IMR-90 (cell line): Measurements from ENCODE around the gene DIP2C. TPM values are rescaled to one million over a fixed set of nuclear protein-coding genes. Genes with fewer than 3 reads are reported as not detected.

ENCODE experiments used
- ATAC-seq: fragments of 200-7000 bp; cut with Tn5 transposase; 2 replicates; pipeline ENCODE4 v1.9.1; 2020; ENCODE audit warnings: low read depth, mild to moderate bottlenecking, moderate library complexity
- BruUV-seq: library from RNA; stranded (reverse); fragments of 400-500 nt; replicated peaks from 2 replicates; lab custom pipeline; 2021; lab: Mats Ljungman, UMichigan
- CTCF ChIA-PET: fragments of 300-600 bp; formaldehyde crosslinking; extraction: SDS; loops from one replicate; lab custom pipeline; 2021; ENCODE audit warnings: antibody characterized with exemption; lab: Yijun Ruan, JAX
- POLR2A ChIA-PET: fragments of 300-600 bp; sonication (Branson Sonifier 250); formaldehyde crosslinking; loops from one replicate; lab custom pipeline; 2022; ENCODE audit warnings: antibody characterized with exemption; ENCODE audit not compliant: unreplicated experiment; lab: Charles Lee
- DNase-seq: peaks from one replicate; pipeline ENCODE4 v3.0.0; 2013
- H2AFZ ChIP-seq: replicated peaks from 2 replicates; pipeline ENCODE3; 2013; ENCODE audit warnings: low read length, mild to moderate bottlenecking; ENCODE audit not compliant: poor library complexity
- H2AK5ac ChIP-seq: 2 replicates; pipeline ENCODE4 v1.6.1; 2013; ENCODE audit warnings: low read depth, low read length, inconsistent platforms
- H2AK9ac ChIP-seq: replicated peaks from 2 replicates; pipeline ENCODE3; 2013; ENCODE audit warnings: mild to moderate bottlenecking, low read depth, low read length, moderate library complexity; ENCODE audit not compliant: poor library complexity
- H2BK120ac ChIP-seq: 2 replicates; pipeline ENCODE4 v1.6.1; 2013; ENCODE audit warnings: low read depth, low read length, inconsistent platforms
- H2BK15ac ChIP-seq: 3 replicates; pipeline ENCODE4 v1.6.1; 2013; ENCODE audit warnings: low read depth, low read length, inconsistent platforms
- H2BK20ac ChIP-seq: 2 replicates; pipeline ENCODE4 v1.6.1; 2013; ENCODE audit warnings: low read depth, mild to moderate bottlenecking, inconsistent platforms, low read length, moderate library complexity
- H2BK5ac ChIP-seq: 2 replicates; pipeline ENCODE4 v1.6.1; 2013; ENCODE audit warnings: mild to moderate bottlenecking, low read depth, low read length, inconsistent platforms; ENCODE audit not compliant: poor library complexity, severe bottlenecking
- H3K14ac ChIP-seq: replicated peaks from 2 replicates; pipeline ENCODE4 v1.6.1; 2013; ENCODE audit warnings: low read depth, low read length, inconsistent platforms
- H3K18ac ChIP-seq: 2 replicates; pipeline ENCODE4 v1.6.1; 2013; ENCODE audit warnings: low read depth, low read length, control low read depth
- H3K23ac ChIP-seq: 2 replicates; pipeline ENCODE4 v1.6.1; 2013; ENCODE audit warnings: low read depth, low read length, inconsistent platforms
- H3K27ac ChIP-seq: 2 replicates; pipeline ENCODE4 v1.5.1; 2013; ENCODE audit warnings: mild to moderate bottlenecking, control low read depth, low read length; ENCODE audit not compliant: insufficient read depth
- H3K27me3 ChIP-seq: 2 replicates; pipeline ENCODE4 v1.6.1; 2013; ENCODE audit warnings: low read length; ENCODE audit not compliant: control insufficient read depth, insufficient read depth
- H3K36me3 ChIP-seq: 2 replicates; pipeline ENCODE4 v1.6.1; 2013; ENCODE audit warnings: low read length, mixed read lengths; ENCODE audit not compliant: control insufficient read depth, insufficient read depth
- H3K4ac ChIP-seq: 2 replicates; pipeline ENCODE4 v1.6.1; 2013; ENCODE audit warnings: low read depth, low read length, inconsistent platforms
- H3K4me1 ChIP-seq: 2 replicates; pipeline ENCODE4 v1.6.1; 2013; ENCODE audit warnings: low read length, mixed read lengths; ENCODE audit not compliant: control insufficient read depth, insufficient read depth
- H3K4me2 ChIP-seq: 2 replicates; pipeline ENCODE4 v1.6.1; 2013; ENCODE audit warnings: low read depth, mild to moderate bottlenecking, control low read depth, low read length, moderate library complexity
- H3K4me3 ChIP-seq: 2 replicates; pipeline ENCODE4 v1.5.1; 2013; ENCODE audit warnings: low read depth, mild to moderate bottlenecking, control low read depth, low read length, moderate library complexity; ENCODE audit not compliant: insufficient read depth
- H3K56ac ChIP-seq: 2 replicates; pipeline ENCODE4 v1.6.1; 2013; ENCODE audit warnings: low read length, inconsistent platforms; ENCODE audit not compliant: insufficient read depth; ENCODE audit errors: extremely low read depth
- H3K79me1 ChIP-seq, 2 experiments: 2 replicates each; pipeline ENCODE4 v1.6.1; 2013; ENCODE audit warnings: low read length in 2 of 2, inconsistent platforms in 1 of 2, low read depth in 1 of 2
- H3K9ac ChIP-seq: 2 replicates; pipeline ENCODE4 v1.6.1; 2013; ENCODE audit warnings: low read depth, low read length, control low read depth
- H3K9me1 ChIP-seq: 2 replicates; pipeline ENCODE4 v1.6.1; 2013; ENCODE audit warnings: low read length, inconsistent platforms; ENCODE audit not compliant: insufficient read depth
- H3K9me3 ChIP-seq: 2 replicates; pipeline ENCODE4 v1.6.1; 2013; ENCODE audit warnings: low read length; ENCODE audit not compliant: control insufficient read depth, insufficient read depth
- H4K20me1 ChIP-seq: 2 replicates; pipeline ENCODE4 v1.6.1; 2013; ENCODE audit warnings: low read length, inconsistent platforms; ENCODE audit not compliant: insufficient read depth
- H4K5ac ChIP-seq: 2 replicates; pipeline ENCODE4 v1.6.1; 2013; ENCODE audit warnings: mild to moderate bottlenecking, low read depth, low read length, control low read depth
- H4K8ac ChIP-seq, 2 experiments: 2 replicates each; pipeline ENCODE4 v1.6.1; 2013; ENCODE audit warnings: low read depth in 2 of 2, low read length in 2 of 2, control low read depth in 1 of 2, inconsistent platforms in 1 of 2
- H4K91ac ChIP-seq: 2 replicates; pipeline ENCODE4 v1.6.1; 2013; ENCODE audit warnings: low read depth, low read length, inconsistent platforms; ENCODE audit not compliant: insufficient read depth
- BHLHE40 ChIP-seq: fragments of 150-350 bp; IDR thresholded peaks from 2 replicates; pipeline ENCODE4 v1.6.1; 2016; ENCODE audit warnings: mild to moderate bottlenecking, low read depth, low read length
- CEBPB ChIP-seq: IDR thresholded peaks from 2 replicates; pipeline ENCODE4 v1.6.1; 2012; ENCODE audit warnings: low read depth, low read length, improper control_type of control experiment
- CHD1 ChIP-seq: IDR thresholded peaks from 2 replicates; pipeline ENCODE4 v1.6.1; 2012; ENCODE audit warnings: low read depth, low read length, improper control_type of control experiment
- FOS ChIP-seq: fragments of 150-350 bp; IDR thresholded peaks from 2 replicates; pipeline ENCODE4 v1.6.1; 2016; ENCODE audit warnings: low read depth, low read length
- MAFK ChIP-seq: IDR thresholded peaks from 2 replicates; pipeline ENCODE4 v1.6.1; 2012; ENCODE audit warnings: low read depth, low read length, improper control_type of control experiment
- MAZ ChIP-seq: IDR thresholded peaks from 2 replicates; pipeline ENCODE4 v1.6.1; 2012; ENCODE audit warnings: low read depth, mild to moderate bottlenecking, low read length, improper control_type of control experiment, moderate library complexity, borderline replicate concordance
- MXI1 ChIP-seq: IDR thresholded peaks from 2 replicates; pipeline ENCODE4 v1.6.1; 2012; ENCODE audit warnings: low read depth, mild to moderate bottlenecking, low read length, moderate library complexity, borderline replicate concordance
- NFE2L2 ChIP-seq: fragments of 150-350 bp; IDR thresholded peaks from 2 replicates; pipeline ENCODE4 v1.6.1; 2016; ENCODE audit warnings: low read depth, mild to moderate bottlenecking, low read length
- POLR2A ChIP-seq: IDR thresholded peaks from 2 replicates; pipeline ENCODE4 v1.6.1; 2012; ENCODE audit warnings: mild to moderate bottlenecking, low read depth, low read length
- WGBS, 2 experiments: methylation state at CpG; one replicate each; pipeline versions ENCODE4 v1.1.5 to v1.1.7; 2013; ENCODE audit warnings: missing lambda C conversion rate in 2 of 2; ENCODE audit not compliant: insufficient read length in 1 of 2; ENCODE audit errors: extremely low coverage in 2 of 2; 5-methylcytosine and 5-hydroxymethylcytosine counted together
- dilution Hi-C: fragments of 300-500 bp; cut with HindIII; formaldehyde crosslinking; loops from one replicate; pipeline ENCODE4 v1.14.3; 2018; ENCODE audit warnings: low sequenced_read_pairs; ENCODE audit not compliant: unreplicated experiment
- in situ Hi-C: fragments of 300-500 bp; cut with MboI; formaldehyde crosslinking; loops from 3 replicates; pipeline ENCODE4 v1.14.3; 2019; ENCODE audit warnings: low sequenced_read_pairs, inconsistent platforms, mixed read lengths
- intact Hi-C: fragments of 100-400 bp; cut with micrococcal nuclease; formaldehyde crosslinking; loops from 2 replicates; pipeline ENCODE4 v1.10.0; 2022
- polyA plus RNA-seq, 3 experiments: library from polyadenylated mRNA; depleted of rRNA; stranded (reverse); fragments of >200 nt; gene quantifications; 2 replicates each; pipeline ENCODE4 v1.2.3, GENCODE V29; 2012; ENCODE audit warnings: low replicate concordance in 1 of 3
- total RNA-seq: library from RNA; depleted of rRNA; stranded (reverse); fragments of >200 nt; gene quantifications from 2 replicates; pipeline ENCODE4 v1.2.3, GENCODE V29; 2012
- TF ChIP-seq, protein P1 (sequence below): fragments of 150-350 bp; IDR thresholded peaks from 2 replicates; pipeline ENCODE4 v1.6.1; 2017; ENCODE audit warnings: mild to moderate bottlenecking, antibody characterized with exemption, low read length, low read depth
- TF ChIP-seq, protein P2 (sequence below): conservative IDR thresholded peaks from 2 replicates; pipeline ENCODE4 v1.5.1; 2012; ENCODE audit warnings: mild to moderate bottlenecking, low read depth, low read length, improper control_type of control experiment
- TF ChIP-seq, protein P3 (sequence below): fragments of 150-350 bp; IDR thresholded peaks from 2 replicates; pipeline ENCODE4 v1.6.1; 2016; ENCODE audit warnings: low read depth, mild to moderate bottlenecking, low read length, moderate library complexity, borderline replicate concordance

Gene DIP2C
- total and polyA plus RNA-seq, 2 of the 4 experiments (the other 2 are of a cell fraction): 8.6 to 17.3 TPM

DNA sequence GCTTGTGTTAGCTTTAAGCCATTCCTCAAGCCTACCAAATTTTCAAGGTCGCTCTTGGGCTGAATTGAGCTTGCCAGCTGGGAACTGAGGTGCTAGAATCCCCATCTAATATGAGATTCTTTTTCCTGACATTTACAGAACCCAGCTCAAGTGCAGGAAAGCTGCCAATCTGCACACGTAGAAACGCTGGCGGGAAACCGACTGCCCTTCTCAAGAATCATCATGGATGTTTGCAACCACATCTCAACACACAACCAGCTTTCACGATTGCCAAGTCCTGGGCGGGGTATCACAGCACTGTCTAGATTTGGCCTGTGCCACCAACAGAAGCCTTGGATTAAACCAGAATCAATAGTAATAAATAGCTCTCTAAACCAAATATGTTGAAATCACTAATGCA, 203.7 kb downstream of the DIP2C start:
- Histone ChIP-seq H4K8ac (no peak overlapping the region), H3K56ac (no peak overlapping the region), H2AFZ (no peak overlapping the region), H3K27ac (no peak overlapping the region), H3K4me2 (no peak overlapping the region), H3K9me1 (peaks cover 23% of the 10 kb centered on the region), H3K27me3 (no peaks in the 10 kb centered on the region), H3K18ac (no peak overlapping the region), H2BK120ac (no peak overlapping the region), H4K20me1 (peaks cover 67% of the 10 kb centered on the region), H3K14ac (no peak overlapping the region), H4K91ac (no peak overlapping the region), H2BK20ac (no peak overlapping the region), H3K4ac (no peak overlapping the region), H3K9me3 (no peaks in the 10 kb centered on the region), H3K4me3 (no peak overlapping the region), H2AK9ac (no peak overlapping the region), H3K9ac (no peak overlapping the region), H3K36me3 (peaks cover 19% of the 10 kb centered on the region), H4K5ac (no peak overlapping the region), H3K23ac (peak overlapping the region; percentile 21), H2BK15ac (no peak overlapping the region), H2BK5ac (no peak overlapping the region), H3K79me1 (peaks cover 41 to 76% of the 10 kb centered on the region in 2 experiments), H3K4me1 (peaks cover 7% of the 10 kb centered on the region; the same call in 1 of the 2 replicates), H2AK5ac (no peak overlapping the region)
- dilution Hi-C loops (no loop called here), in situ Hi-C loops (no loop called here), intact Hi-C loops (no loop called here)
- ChIA-PET POLR2A (no interaction called here), CTCF (no interaction called here)
- 89% methylated on average over 4 of the region's 7 CpGs; no CpG with 5 or more reads in 1 of the 2 experiments for WGBS, 2 experiments
- ATAC-seq: no peak
- BruUV-seq: no TSS peak
- no peak for DNase-seq
- TF ChIP-seq MAZ (no peak), POLR2A (no peak), CEBPB (no peak), NFE2L2 (no peak), MAFK (no peak), FOS (no peak), MXI1 (no peak), BHLHE40 (no peak), CHD1 (no peak)
- TF ChIP-seq, protein P1, sequence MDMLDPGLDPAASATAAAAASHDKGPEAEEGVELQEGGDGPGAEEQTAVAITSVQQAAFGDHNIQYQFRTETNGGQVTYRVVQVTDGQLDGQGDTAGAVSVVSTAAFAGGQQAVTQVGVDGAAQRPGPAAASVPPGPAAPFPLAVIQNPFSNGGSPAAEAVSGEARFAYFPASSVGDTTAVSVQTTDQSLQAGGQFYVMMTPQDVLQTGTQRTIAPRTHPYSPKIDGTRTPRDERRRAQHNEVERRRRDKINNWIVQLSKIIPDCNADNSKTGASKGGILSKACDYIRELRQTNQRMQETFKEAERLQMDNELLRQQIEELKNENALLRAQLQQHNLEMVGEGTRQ: no peak
- TF ChIP-seq, protein P2, sequence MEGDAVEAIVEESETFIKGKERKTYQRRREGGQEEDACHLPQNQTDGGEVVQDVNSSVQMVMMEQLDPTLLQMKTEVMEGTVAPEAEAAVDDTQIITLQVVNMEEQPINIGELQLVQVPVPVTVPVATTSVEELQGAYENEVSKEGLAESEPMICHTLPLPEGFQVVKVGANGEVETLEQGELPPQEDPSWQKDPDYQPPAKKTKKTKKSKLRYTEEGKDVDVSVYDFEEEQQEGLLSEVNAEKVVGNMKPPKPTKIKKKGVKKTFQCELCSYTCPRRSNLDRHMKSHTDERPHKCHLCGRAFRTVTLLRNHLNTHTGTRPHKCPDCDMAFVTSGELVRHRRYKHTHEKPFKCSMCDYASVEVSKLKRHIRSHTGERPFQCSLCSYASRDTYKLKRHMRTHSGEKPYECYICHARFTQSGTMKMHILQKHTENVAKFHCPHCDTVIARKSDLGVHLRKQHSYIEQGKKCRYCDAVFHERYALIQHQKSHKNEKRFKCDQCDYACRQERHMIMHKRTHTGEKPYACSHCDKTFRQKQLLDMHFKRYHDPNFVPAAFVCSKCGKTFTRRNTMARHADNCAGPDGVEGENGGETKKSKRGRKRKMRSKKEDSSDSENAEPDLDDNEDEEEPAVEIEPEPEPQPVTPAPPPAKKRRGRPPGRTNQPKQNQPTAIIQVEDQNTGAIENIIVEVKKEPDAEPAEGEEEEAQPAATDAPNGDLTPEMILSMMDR: no peak
- TF ChIP-seq, protein P3, sequence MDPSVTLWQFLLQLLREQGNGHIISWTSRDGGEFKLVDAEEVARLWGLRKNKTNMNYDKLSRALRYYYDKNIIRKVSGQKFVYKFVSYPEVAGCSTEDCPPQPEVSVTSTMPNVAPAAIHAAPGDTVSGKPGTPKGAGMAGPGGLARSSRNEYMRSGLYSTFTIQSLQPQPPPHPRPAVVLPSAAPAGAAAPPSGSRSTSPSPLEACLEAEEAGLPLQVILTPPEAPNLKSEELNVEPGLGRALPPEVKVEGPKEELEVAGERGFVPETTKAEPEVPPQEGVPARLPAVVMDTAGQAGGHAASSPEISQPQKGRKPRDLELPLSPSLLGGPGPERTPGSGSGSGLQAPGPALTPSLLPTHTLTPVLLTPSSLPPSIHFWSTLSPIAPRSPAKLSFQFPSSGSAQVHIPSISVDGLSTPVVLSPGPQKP: no peak
